ENCODE measurements around the gene CENPL. TPM values are rescaled to one million over a fixed set of nuclear protein-coding genes. Genes with fewer than 3 reads are reported as not detected.
A peak's percentile ranks its signal among the peaks of the same experiment; 100 is the strongest.

Gene CENPL
- total and polyA plus RNA-seq, 2 of the 8 experiments (the other 6 are each of a cell fraction or from before 2014, with no cell fraction given), result 6.6 to 16.0 TPM

DNA sequence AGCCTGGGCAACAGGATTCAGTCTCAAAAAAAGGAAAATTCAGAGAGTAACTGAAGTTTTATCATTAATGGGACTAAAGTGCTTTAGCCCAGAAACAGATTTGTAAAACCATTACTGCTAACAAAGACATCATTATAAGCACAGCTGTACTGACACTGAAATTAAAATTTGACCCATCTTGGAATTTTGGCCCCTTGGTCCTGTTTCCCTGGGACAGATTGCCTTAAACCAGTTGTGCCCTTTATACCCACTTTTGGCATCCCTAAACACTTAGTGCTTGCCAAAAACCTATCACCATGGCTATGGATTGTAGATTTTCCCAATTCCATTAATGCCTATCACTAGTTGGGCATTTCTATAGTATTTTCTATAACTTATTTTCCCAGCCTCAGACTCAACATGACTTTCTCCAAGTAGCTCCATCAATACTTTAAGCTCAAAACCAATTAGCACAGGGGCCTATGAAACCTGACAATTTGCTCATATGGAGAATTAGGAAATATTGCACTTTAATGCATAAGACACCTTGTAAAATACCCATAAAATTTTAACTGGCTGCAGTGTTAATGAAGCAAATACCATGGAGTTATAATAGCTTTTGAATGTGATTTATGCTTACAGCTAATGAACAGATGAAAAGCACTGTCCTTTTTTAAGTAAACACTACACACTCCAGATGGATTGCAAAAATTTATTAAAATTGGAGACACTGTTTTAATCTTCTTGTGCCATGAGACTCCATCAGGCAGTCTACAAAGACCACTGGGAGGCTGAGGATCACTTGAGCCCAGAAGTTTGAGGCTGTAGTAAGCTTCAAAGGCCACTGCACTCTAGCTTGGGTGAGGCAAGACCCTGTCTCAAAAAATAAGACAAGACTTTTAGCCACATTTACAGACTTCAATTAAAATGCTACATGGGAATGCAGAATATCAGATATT lies 38.8 kb upstream of the CENPL start (continued):
- TF ChIP-seq RAD21 (IDR thresholded peaks at IDR 0.05 in 1 of 2, conservative IDR thresholded peaks at IDR 0.05 in 1 of 2; ENCODE audit: low read depth in 2 of 2, low read length in 2 of 2), result no peak
- TF ChIP-seq BCL11A (IDR thresholded peaks at IDR 0.05; ENCODE audit: low read depth in 2 of 2, low read length in 2 of 2), result no peak
- TF ChIP-seq RNF2 (IDR thresholded peaks at IDR 0.05; ENCODE audit: borderline replicate concordance, low read depth, low read length, missing control alignments, poor library complexity, severe bottlenecking), result no peak
- TF ChIP-seq TAF7 (optimal IDR thresholded peaks at IDR 0.05; ENCODE audit: borderline replicate concordance, low read depth, low read length), result peak; percentile 85
- TF ChIP-seq EZH2 (IDR thresholded peaks at IDR 0.05; ENCODE audit: low read depth, low read length, severe bottlenecking), result no peak
- peak; percentile 77 to 91 for TF ChIP-seq POLR2A (IDR thresholded peaks at IDR 0.05; ENCODE audit: control extremely low read depth in 1 of 2, low read depth in 2 of 2, low read length in 2 of 2)
- TF ChIP-seq, protein P1, sequence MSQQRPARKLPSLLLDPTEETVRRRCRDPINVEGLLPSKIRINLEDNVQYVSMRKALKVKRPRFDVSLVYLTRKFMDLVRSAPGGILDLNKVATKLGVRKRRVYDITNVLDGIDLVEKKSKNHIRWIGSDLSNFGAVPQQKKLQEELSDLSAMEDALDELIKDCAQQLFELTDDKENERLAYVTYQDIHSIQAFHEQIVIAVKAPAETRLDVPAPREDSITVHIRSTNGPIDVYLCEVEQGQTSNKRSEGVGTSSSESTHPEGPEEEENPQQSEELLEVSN (IDR thresholded peaks at IDR 0.05), result no peak
- no peak for TF ChIP-seq SUZ12 (IDR thresholded peaks at IDR 0.05; ENCODE audit: low read length)
- no peak for TF ChIP-seq BRCA1 (IDR thresholded peaks at IDR 0.05; ENCODE audit: low read depth, low read length)
- TF ChIP-seq EGR1 (IDR thresholded peaks at IDR 0.05; ENCODE audit: borderline replicate concordance, low read depth, low read length), result no peak
